ENCODE measurements around the gene ASTN1.
A peak's percentile ranks its signal among the peaks of the same experiment; 100 is the strongest.

Gene ASTN1

GRCh38 chr1:176820391-176821031 lies 344.0 kb downstream of the ASTN1 start:
- DNase-seq, result peak; percentile 77

GRCh38 chr1:176816232-176816631 lies 348.3 kb downstream of the ASTN1 start:
- DNase-seq, result no peak

DNA sequence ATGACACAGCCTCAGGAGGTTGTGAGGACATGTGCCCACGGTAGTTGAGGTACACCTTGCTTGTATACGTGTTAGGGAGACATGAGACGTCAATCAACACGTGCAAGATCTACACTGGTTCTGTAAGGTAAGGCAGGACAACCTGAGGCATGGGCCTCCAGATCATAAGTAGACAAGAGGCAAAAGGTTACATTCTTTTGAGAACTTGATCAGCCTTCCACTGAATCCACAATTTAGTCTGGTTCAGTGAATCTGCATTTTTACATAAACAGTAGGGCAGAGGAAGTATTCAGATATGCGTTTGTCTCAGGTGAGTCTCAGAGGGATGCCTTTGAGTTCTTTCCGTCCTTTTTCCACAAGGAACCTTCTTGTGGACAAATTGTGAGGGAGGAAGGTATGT lies 348.9 kb downstream of the ASTN1 start:
- DNase-seq, result no peak

DNA sequence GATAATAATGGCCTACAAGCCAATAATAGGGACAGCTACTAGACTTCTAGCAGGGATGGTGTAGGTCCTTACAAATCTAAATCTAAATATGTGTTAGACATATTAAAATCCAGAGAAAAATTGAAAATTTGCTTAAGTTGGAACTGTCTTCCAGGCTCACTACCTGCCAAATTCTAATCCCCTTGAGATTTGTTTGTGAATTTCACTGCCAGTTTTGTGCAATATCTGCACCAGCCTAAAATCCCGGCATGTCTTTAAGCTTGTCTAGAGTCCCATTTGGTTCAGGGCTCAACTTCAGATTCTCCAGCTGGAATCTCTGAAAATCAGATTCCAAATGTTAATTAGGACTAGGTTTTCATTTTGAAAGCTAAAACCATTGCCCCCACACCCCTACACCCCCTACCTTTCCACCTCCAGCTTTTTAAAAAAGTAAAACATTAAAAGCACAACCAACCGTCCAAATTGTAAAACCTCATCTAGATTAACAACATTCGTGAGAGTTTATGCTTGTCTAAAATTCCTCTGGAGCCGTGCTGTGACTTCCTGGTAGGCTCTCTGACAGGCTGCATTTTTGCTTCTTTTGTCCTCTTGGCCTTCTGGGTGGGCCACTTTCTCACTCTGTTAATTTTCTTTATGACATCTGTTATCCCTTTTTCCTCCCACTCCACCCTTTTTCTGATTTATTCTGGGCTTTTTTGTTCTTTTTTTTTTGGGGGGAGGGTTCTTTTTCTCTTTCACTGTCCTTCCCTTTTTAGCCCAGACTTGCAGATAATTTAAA lies 352.8 kb downstream of the ASTN1 start:
- DNase-seq, result no peak

DNA sequence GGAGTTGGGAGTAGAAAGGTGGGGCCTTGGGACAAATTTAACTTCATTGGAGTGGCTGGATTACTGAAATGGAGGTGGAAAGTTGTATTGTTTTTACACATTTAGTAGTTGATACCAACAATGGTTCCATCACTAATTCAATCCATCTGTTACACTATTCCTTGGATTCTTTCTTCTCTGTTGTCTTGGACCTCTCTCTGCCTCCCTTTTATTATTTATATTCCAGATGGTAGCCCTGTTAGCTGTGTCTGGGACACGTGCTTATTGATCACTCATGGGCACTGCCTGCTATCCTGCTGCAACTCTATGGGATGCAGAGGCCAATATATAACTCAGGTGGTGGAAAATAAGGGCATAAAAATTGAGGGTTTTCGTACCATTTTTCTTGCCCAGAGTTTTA lies 355.2 kb downstream of the ASTN1 start:
- DNase-seq, result no peak

Measured in fibroblast of skin of abdomen (primary cell).